Neuronal stem cell (in vitro differentiated cells): ENCODE measurements around the gene CDH13.

Source experiments
- DNase-seq: peaks from one replicate; pipeline ENCODE4 v3.0.0-alpha.2; 2013; ENCODE audit warnings: low spot score
- H2AFZ ChIP-seq: one replicate; pipeline ENCODE4 v1.6.1; 2013; ENCODE audit warnings: mild to moderate bottlenecking, low read length, inconsistent platforms
- H2AK5ac ChIP-seq: 2 replicates; pipeline ENCODE4 v1.6.1; 2013; ENCODE audit warnings: low read depth, mild to moderate bottlenecking, inconsistent platforms, low read length, moderate library complexity, mixed read lengths
- H2BK120ac ChIP-seq: 2 replicates; pipeline ENCODE4 v1.6.1; 2013; ENCODE audit warnings: low read depth, mild to moderate bottlenecking, inconsistent platforms, low read length, moderate library complexity, mixed read lengths
- H2BK12ac ChIP-seq: one replicate; pipeline ENCODE4 v1.6.1; 2013; ENCODE audit warnings: low read length, inconsistent platforms
- H2BK15ac ChIP-seq: 2 replicates; pipeline ENCODE4 v1.6.1; 2013; ENCODE audit warnings: mild to moderate bottlenecking, low read length, inconsistent platforms, mixed read lengths
- H2BK5ac ChIP-seq: one replicate; pipeline ENCODE4 v1.6.1; 2013; ENCODE audit warnings: inconsistent platforms, mild to moderate bottlenecking, low read length, moderate library complexity
- H3K14ac ChIP-seq: one replicate; pipeline ENCODE4 v1.6.1; 2013; ENCODE audit warnings: low read length, inconsistent platforms
- H3K18ac ChIP-seq: 2 replicates; pipeline ENCODE4 v1.6.1; 2013; ENCODE audit warnings: low read length, inconsistent platforms
- H3K23ac ChIP-seq: 2 replicates; pipeline ENCODE4 v1.6.1; 2013; ENCODE audit warnings: low read depth, mild to moderate bottlenecking, mixed read lengths, low read length, inconsistent platforms; ENCODE audit not compliant: poor library complexity
- H3K27ac ChIP-seq: replicated peaks from 3 replicates; pipeline ENCODE4 v1.5.1; 2013; ENCODE audit warnings: low read length, inconsistent platforms
- H3K27me3 ChIP-seq, 3 experiments: 2 replicates each; pipeline ENCODE4 v1.6.1; 2013; ENCODE audit warnings: low read length in 3 of 3, mild to moderate bottlenecking in 2 of 3, inconsistent platforms in 1 of 3, low read depth in 1 of 3, mixed read lengths in 1 of 3, moderate library complexity in 1 of 3; ENCODE audit not compliant: control insufficient read depth in 3 of 3, insufficient read depth in 3 of 3
- H3K36me3 ChIP-seq, 2 donors: replicated peaks in 1 of 2; 2 replicates each; pipeline ENCODE4 v1.6.1; 2013; ENCODE audit warnings: low read length in 2 of 2; ENCODE audit not compliant: control insufficient read depth in 2 of 2, insufficient read depth in 2 of 2
- H3K4ac ChIP-seq: 2 replicates; pipeline ENCODE4 v1.6.1; 2013; ENCODE audit warnings: inconsistent platforms, mild to moderate bottlenecking, low read length, moderate library complexity
- H3K4me1 ChIP-seq, 2 donors: 1 replicate in 1 of 2; 2 replicates in 1 of 2; pipeline ENCODE4 v1.6.1; 2013; ENCODE audit warnings: low read length in 2 of 2, low read depth in 1 of 2; ENCODE audit not compliant: control insufficient read depth in 2 of 2, insufficient read depth in 1 of 2
- H3K4me2 ChIP-seq: one replicate; pipeline ENCODE4 v1.6.1; 2013; ENCODE audit warnings: mild to moderate bottlenecking, low read length, inconsistent platforms; ENCODE audit not compliant: insufficient read depth, poor library complexity, severe bottlenecking
- H3K4me3 ChIP-seq, 2 donors: 2 replicates each; pipeline ENCODE4 v1.5.1; 2013; ENCODE audit warnings: low read length in 2 of 2, mild to moderate bottlenecking in 2 of 2, inconsistent platforms in 1 of 2, moderate library complexity in 1 of 2
- H3K79me1 ChIP-seq: one replicate; pipeline ENCODE4 v1.6.1; 2013; ENCODE audit warnings: low read depth, mild to moderate bottlenecking, inconsistent platforms, low read length, moderate library complexity
- H3K9ac ChIP-seq: one replicate; pipeline ENCODE4 v1.6.1; 2013; ENCODE audit warnings: mild to moderate bottlenecking, low read depth, low read length, inconsistent platforms; ENCODE audit not compliant: poor library complexity
- H3K9me3 ChIP-seq, 2 donors: replicated peaks in 1 of 2; 2 replicates each; pipeline versions ENCODE3 to v1.6.1; 2013; ENCODE audit warnings: low read length in 2 of 2, mild to moderate bottlenecking in 2 of 2, inconsistent platforms in 1 of 2, low read depth in 1 of 2, mixed read lengths in 1 of 2, moderate library complexity in 1 of 2; ENCODE audit not compliant: control insufficient read depth in 2 of 2, insufficient read depth in 1 of 2
- H4K8ac ChIP-seq: one replicate; pipeline ENCODE4 v1.6.1; 2013; ENCODE audit warnings: low read depth, mild to moderate bottlenecking, inconsistent platforms, low read length, moderate library complexity
- H4K91ac ChIP-seq: one replicate; pipeline ENCODE4 v1.6.1; 2013; ENCODE audit warnings: low read length, low read depth, mild to moderate bottlenecking, inconsistent platforms; ENCODE audit not compliant: poor library complexity
- WGBS, 2 donors: extraction: QIAGEN DNeasy Blood & Tissue Kit; methylation state at CpG; one replicate each; pipeline ENCODE4 v1.1.7; 2013; ENCODE audit warnings: missing lambda C conversion rate in 2 of 2, mixed read lengths in 1 of 2; ENCODE audit not compliant: insufficient read length in 2 of 2, insufficient replicate concordance in 1 of 2; ENCODE audit errors: extremely low coverage in 2 of 2; 5-methylcytosine and 5-hydroxymethylcytosine counted together

The CDH13 gene

GRCh38 chr16:82655720-82656490 is 29.1 kb downstream of the CDH13 start:
- Histone ChIP-seq H3K4me3 (no peak overlapping the region), H2BK15ac (no peak overlapping the region), H3K4me1 (peaks cover 0 to 2% of the 10 kb centered on the region in 2 donors), H4K8ac (no peak overlapping the region), H3K18ac (no peak overlapping the region), H3K36me3 (no peaks in the 10 kb centered on the region), H3K27ac (no peak overlapping the region), H2AFZ (no peak overlapping the region), H2AK5ac (no peak overlapping the region), H3K27me3 (no peaks in the 10 kb centered on the region), H2BK12ac (no peak overlapping the region), H3K9me3 (no peaks in the 10 kb centered on the region), H3K9ac (no peak overlapping the region), H2BK5ac (no peak overlapping the region), H2BK120ac (no peak overlapping the region), H3K79me1 (no peaks in the 10 kb centered on the region), H4K91ac (no peak overlapping the region), H3K4ac (no peak overlapping the region), H3K23ac (no peak overlapping the region), H3K14ac (no peak overlapping the region), H3K4me2 (no peak overlapping the region)
- 100% methylated on average over 1 of the region's 5 CpGs; no CpG with 5 or more reads in 1 of the 2 donors for WGBS, 2 donors
- DNase-seq: no peak

GRCh38 chr16:82657239-82657638 is 30.5 kb downstream of the CDH13 start:
- no peak overlapping the region for H2BK5ac ChIP-seq
- H2BK15ac ChIP-seq: no peak overlapping the region
- WGBS, 2 donors: no CpG with 5 or more reads among the region's 2 CpGs
- DNase-seq: no peak
- no peak overlapping the region for H3K4ac ChIP-seq
- H3K4me2 ChIP-seq: no peak overlapping the region
- no peak overlapping the region for H3K9ac ChIP-seq
- H2BK120ac ChIP-seq: no peak overlapping the region
- H3K27me3 ChIP-seq: no peaks in the 10 kb centered on the region
- no peak overlapping the region for H2AK5ac ChIP-seq
- H2AFZ ChIP-seq: no peak overlapping the region
- H3K79me1 ChIP-seq: no peaks in the 10 kb centered on the region
- no peak overlapping the region for H3K14ac ChIP-seq
- H3K36me3 ChIP-seq: no peaks in the 10 kb centered on the region
- peaks cover 0 to 2% of the 10 kb centered on the region in 2 donors for H3K4me1 ChIP-seq
- H2BK12ac ChIP-seq: no peak overlapping the region
- no peaks in the 10 kb centered on the region for H3K9me3 ChIP-seq
- H3K23ac ChIP-seq: no peak overlapping the region
- no peak overlapping the region for H3K4me3 ChIP-seq
- no peak overlapping the region for H4K8ac ChIP-seq
- no peak overlapping the region for H3K18ac ChIP-seq
- H3K27ac ChIP-seq: no peak overlapping the region
- no peak overlapping the region for H4K91ac ChIP-seq

- DNase-seq: no peak
- Histone ChIP-seq H3K4me1 (peaks cover 0 to 2% of the 10 kb centered on the region in 2 donors), H3K36me3 (no peaks in the 10 kb centered on the region)
Observed at GRCh38 chr16:82657786-82658185, 31.0 kb downstream of the CDH13 start.

GRCh38 chr16:82658796-82659195 is 32.0 kb downstream of the CDH13 start:
- Histone ChIP-seq H4K8ac (no peak overlapping the region), H3K27me3 (no peaks in the 10 kb centered on the region), H2AK5ac (no peak overlapping the region), H3K14ac (no peak overlapping the region), H3K9ac (no peak overlapping the region), H3K4me3 (no peak overlapping the region), H2BK12ac (no peak overlapping the region), H3K79me1 (no peaks in the 10 kb centered on the region), H3K4me2 (no peak overlapping the region), H3K4me1 (peaks cover 0 to 2% of the 10 kb centered on the region in 2 donors), H3K36me3 (no peaks in the 10 kb centered on the region), H4K91ac (no peak overlapping the region), H2BK5ac (no peak overlapping the region), H3K23ac (no peak overlapping the region), H2AFZ (no peak overlapping the region), H3K27ac (no peak overlapping the region), H2BK120ac (no peak overlapping the region), H3K9me3 (no peaks in the 10 kb centered on the region), H3K4ac (no peak overlapping the region), H3K18ac (no peak overlapping the region), H2BK15ac (no peak overlapping the region)
- DNase-seq: no peak
- no CpG with 5 or more reads among the region's 2 CpGs for whole genome bisulfite sequencing, 2 donors

More at GRCh38 chr16:82657786-82658185, 31.0 kb downstream of the CDH13 start:
- no peak overlapping the region for H3K23ac ChIP-seq
- no peak overlapping the region for H2BK120ac ChIP-seq
- H2BK5ac ChIP-seq: no peak overlapping the region
- H3K79me1 ChIP-seq: no peaks in the 10 kb centered on the region
- no peaks in the 10 kb centered on the region for H3K27me3 ChIP-seq
- H3K4me2 ChIP-seq: no peak overlapping the region
- H3K14ac ChIP-seq: no peak overlapping the region
- H3K9ac ChIP-seq: no peak overlapping the region
- no peak overlapping the region for H3K4ac ChIP-seq
- H3K9me3 ChIP-seq: no peaks in the 10 kb centered on the region
- H3K18ac ChIP-seq: no peak overlapping the region
- H4K8ac ChIP-seq: no peak overlapping the region
- no peak overlapping the region for H2BK15ac ChIP-seq
- no peak overlapping the region for H3K4me3 ChIP-seq
- H2BK12ac ChIP-seq: no peak overlapping the region
- no CpG with 5 or more reads among the region's 1 CpG for WGBS, 2 donors
- no peak overlapping the region for H2AK5ac ChIP-seq
- H3K27ac ChIP-seq: no peak overlapping the region
- no peak overlapping the region for H4K91ac ChIP-seq
- H2AFZ ChIP-seq: no peak overlapping the region
